Subcutaneous adipose tissue (tissue), 4 donors: ENCODE data around the gene CHST1. TPM values are rescaled to one million over a fixed set of nuclear protein-coding genes. Genes with fewer than 3 reads are reported as not detected.

ENCODE experiments used
- small RNA-seq: library from RNA; depleted of rRNA; stranded (forward); fragments of <200 nt; gene quantifications from one replicate; pipeline ENCODE3, GENCODE V24; 2016
- total RNA-seq, 4 donors: library from RNA; depleted of rRNA; stranded (reverse); fragments of >200 nt; gene quantifications; one replicate each; pipeline ENCODE4 v1.1.0, GENCODE V29; 2016
- TF ChIP-seq, protein P1 (sequence below): fragments of 450-650 bp; IDR thresholded peaks from one replicate; pipeline ENCODE4 v1.5.1; 2016; ENCODE audit warnings: low read depth, mild to moderate bottlenecking, control low read depth, antibody characterized with exemption, moderate library complexity

Gene CHST1
- total RNA-seq, 4 donors from 2014 or later: 0.98 to 2.2 (median 1.2) TPM

DNA sequence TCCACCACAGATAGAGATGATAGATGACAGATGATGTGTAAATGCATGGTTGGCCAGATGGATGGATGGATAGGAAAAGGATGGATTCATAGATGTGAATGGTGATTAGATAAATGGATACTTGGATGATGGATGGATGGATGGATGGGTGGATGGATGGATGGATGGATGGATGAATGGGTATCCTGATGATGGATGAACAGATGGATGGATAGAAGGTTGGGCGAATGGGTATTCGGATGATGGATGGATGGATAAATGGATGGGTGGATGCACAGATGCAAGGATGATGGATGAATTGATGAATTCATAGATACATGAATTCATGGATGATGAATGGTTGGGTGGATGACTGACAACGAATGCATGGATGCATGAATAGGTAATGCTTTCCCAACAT is 56.1 kb downstream of the CHST1 start:
- TF ChIP-seq, protein P1, sequence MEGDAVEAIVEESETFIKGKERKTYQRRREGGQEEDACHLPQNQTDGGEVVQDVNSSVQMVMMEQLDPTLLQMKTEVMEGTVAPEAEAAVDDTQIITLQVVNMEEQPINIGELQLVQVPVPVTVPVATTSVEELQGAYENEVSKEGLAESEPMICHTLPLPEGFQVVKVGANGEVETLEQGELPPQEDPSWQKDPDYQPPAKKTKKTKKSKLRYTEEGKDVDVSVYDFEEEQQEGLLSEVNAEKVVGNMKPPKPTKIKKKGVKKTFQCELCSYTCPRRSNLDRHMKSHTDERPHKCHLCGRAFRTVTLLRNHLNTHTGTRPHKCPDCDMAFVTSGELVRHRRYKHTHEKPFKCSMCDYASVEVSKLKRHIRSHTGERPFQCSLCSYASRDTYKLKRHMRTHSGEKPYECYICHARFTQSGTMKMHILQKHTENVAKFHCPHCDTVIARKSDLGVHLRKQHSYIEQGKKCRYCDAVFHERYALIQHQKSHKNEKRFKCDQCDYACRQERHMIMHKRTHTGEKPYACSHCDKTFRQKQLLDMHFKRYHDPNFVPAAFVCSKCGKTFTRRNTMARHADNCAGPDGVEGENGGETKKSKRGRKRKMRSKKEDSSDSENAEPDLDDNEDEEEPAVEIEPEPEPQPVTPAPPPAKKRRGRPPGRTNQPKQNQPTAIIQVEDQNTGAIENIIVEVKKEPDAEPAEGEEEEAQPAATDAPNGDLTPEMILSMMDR: no peak

DNA sequence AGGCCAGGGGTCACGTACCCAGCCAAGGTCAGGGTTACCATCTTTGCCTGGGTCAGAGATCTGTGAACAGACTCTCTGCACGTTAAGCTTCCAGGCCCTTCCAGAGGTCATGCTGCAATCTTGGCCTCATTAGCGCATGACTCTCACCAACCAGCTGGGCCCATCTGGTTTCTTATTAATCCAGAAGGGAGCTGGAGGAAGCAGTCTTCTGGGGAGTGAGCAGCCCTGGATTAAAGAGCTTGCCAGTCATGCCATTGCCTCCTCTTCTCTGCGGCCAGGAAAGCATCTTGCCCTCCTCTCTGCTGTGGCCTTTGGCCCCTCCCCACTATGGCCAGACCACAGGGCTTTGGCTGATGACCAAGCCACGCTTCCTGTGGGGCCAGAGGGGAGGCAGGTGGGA is 57.4 kb downstream of the CHST1 start:
- TF ChIP-seq, protein P1: no peak

DNA sequence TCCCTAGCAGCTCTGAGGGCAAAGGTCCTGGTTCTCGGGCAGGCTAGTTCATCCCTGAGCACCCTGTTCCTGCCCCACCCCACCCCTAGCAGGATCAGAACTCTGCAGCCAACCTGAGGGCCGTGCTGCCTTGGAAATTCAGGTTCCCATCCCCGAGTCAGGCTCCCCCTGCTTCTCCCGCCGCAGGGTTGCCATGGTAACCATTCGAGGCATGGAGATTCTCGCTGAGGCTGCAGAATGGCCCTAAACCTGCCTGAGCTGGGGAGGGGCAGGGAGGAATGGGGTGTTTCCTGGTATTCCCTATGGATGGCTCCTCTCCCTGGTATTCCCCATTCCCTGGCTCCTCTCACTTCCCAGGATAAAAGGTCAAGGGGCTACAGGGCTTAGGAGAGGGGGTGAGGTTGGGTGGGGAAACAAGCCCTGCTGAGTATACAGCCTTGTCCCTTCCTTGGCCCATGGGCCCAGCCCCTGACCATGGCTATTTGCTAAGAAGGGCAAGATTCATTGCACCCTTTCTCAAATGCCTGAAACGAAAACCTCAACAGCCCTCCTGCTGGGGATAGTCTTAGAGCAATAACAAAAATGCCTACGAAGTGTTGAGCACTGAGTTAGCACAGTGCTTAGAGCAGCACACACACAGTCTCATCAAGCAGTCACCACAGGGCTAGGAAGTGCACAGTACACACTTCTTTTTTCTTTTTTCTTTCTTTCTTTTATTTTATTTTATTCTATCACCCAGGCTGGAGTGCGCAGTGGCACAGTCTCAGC is 58.7 kb downstream of the CHST1 start:
- TF ChIP-seq, protein P1: no peak

DNA sequence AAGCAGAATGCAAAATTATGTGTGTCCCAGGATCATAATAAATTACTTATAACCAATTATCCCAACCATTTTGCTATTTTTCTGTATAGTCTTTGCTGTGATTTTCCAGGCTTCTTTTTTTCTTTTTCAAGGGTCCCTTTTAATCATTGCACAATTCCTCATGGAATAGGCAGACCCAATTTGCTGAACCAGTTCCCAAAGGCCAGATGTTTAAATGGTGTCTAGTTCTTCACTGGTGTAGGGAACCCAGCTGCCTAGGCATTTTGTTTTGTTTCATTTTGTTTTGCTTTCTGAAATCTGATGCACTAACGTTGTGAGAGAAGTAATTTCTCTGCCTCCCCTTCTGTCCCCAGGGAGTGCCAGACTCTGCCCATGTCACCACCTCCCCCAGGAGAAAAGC is 60.4 kb downstream of the CHST1 start:
- TF ChIP-seq, protein P1: no peak

DNA sequence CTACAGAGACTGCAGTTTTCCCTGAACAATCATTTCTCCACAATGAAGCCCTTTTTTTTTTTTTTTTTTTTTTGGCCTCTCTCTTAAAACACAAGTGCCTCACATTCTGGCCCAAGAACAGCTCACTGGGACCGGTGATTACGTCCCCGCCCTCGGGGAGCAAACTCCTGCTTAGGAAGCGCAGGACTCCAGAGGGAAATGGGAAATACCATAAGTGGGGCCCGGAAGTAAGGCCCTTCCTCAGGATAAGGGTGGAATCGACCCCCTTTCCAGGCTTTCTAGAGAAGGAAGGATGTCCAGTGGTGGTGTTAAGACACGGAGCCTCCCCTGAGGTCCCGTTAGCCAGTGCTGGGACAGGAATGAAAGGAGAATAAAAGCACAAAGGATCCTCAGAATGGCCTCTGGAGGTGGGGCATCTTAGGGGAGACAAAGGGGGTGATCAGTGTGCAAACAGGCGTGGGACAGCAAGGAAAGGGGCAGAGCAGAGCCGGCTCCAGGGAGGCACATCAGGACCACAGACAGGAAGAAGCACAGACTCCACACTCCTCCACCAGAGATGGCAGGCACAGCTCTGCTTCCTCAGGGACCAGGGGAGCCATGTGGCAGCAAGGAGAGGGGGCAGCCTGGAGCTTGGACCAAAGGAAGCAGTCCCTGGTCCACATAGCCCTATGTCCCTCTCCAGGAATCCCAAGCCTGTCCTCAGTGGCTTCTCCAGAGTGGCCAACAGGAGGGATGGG is 61.3 kb downstream of the CHST1 start:
- TF ChIP-seq, protein P1: no peak

DNA sequence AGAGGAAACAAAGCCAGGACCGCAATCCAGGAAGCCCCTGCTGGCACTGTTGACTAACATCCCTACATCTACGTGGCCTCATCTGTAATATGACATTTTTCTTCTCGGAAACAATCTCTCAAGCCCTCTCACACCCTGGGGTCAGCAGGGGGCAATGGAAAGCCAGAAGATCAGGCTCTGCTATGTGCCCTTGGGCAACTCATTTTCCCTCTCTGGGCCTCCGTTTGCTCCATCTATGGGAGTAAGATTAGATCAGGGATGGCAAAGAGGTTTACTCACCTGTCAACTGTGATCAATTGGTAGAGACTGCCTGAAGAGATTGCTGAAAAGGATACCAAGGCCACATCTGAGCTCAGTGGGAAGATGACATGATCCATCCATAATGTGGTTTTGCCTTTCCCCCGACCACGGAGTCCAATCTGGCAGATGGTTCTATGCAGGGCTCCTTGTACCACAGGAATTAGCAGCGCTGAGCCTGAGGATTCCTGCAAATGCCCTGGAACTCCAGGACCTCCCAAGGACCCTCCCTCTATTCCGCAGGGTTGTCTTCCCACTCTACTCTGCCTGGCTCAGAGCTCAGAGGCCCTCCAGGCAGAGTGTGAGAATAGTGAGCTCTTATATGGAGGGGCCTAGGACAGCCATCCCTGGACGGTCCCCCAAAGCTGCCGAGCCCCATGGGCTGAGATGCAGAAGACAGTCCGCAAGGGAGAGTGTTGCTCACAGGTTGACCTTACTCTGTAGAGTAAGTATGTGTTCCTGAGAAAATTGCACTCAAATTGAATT is 66.1 kb downstream of the CHST1 start:
- TF ChIP-seq, protein P1: no peak

Small RNA genes within 50 kb of the gene (small RNA-seq; reads per million reads assigned to genes)
- gene MIR7154: not detected

Other genes starting within 250 kb of the CHST1 start
- 10 to 100 TPM; 49.5 to 96.7 (median 66.2) TPM for gene SLC35C1, start 139.5 kb upstream of the CHST1 start, total RNA-seq
- 10 to 100 TPM; 28.0 to 84.2 (median 39.4) TPM for gene CRY2, start 181.9 kb upstream of the CHST1 start, total RNA-seq
- gene MAPK8IP1, start 220.0 kb upstream of the CHST1 start, total RNA-seq: 1 to 10 TPM; 1.3 to 4.0 (median 2.3) TPM
- gene FREY1, start 241.6 kb upstream of the CHST1 start, total RNA-seq: 1 to 10 TPM in 1 of 4 donors, not detected in 3; 3.0 TPM